ENCODE results near the gene C11orf86.

C11orf86 gene

DNA sequence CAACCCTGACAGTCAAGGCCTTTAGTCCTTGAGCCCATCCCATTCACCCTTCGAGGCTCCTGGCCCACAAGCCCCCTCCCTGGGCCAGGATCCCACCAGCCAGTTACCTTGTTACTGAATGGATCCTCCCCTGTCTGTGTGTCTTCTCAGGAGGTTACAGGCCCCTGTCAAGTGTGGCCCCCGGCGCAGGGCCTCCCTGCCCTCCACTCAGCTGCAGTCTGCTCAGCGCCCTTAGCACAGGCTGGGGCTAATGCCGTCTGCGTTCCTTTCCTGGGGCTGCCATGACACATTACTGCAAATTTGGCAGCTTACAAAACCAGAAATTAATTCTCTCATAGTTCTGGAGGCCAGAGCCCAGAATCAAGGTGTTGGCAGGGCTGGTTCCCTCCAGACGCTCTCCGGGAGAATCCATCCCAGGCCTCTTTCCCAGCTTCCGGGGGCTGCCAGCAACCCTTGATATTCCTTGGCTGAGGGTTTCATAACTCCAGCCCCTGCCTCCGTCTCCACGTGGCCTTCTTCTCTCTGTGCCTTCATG, 38.5 kb downstream of the C11orf86 start:
- H3K4me3 ChIP-seq (replicated peaks in 1 of 2; ENCODE audit: low read depth in 2 of 2, low read length in 2 of 2) = no peak overlapping the region
- TF ChIP-seq, protein P1, sequence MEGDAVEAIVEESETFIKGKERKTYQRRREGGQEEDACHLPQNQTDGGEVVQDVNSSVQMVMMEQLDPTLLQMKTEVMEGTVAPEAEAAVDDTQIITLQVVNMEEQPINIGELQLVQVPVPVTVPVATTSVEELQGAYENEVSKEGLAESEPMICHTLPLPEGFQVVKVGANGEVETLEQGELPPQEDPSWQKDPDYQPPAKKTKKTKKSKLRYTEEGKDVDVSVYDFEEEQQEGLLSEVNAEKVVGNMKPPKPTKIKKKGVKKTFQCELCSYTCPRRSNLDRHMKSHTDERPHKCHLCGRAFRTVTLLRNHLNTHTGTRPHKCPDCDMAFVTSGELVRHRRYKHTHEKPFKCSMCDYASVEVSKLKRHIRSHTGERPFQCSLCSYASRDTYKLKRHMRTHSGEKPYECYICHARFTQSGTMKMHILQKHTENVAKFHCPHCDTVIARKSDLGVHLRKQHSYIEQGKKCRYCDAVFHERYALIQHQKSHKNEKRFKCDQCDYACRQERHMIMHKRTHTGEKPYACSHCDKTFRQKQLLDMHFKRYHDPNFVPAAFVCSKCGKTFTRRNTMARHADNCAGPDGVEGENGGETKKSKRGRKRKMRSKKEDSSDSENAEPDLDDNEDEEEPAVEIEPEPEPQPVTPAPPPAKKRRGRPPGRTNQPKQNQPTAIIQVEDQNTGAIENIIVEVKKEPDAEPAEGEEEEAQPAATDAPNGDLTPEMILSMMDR (IDR thresholded peaks at IDR 0.05; ENCODE audit: low read depth, low read length) = no peak
- no peak for DNase-seq (ENCODE audit: low read depth in 2 of 2)

GRCh38 chr11:67014343-67014742, 39.2 kb downstream of the C11orf86 start:
- DNase-seq (ENCODE audit: low read depth in 2 of 2) = no peak
- TF ChIP-seq, protein P1 (IDR thresholded peaks at IDR 0.05; ENCODE audit: low read depth, low read length) = no peak
- H3K4me3 ChIP-seq (replicated peaks in 1 of 2; ENCODE audit: low read depth in 2 of 2, low read length in 2 of 2) = no peak overlapping the region

DNA sequence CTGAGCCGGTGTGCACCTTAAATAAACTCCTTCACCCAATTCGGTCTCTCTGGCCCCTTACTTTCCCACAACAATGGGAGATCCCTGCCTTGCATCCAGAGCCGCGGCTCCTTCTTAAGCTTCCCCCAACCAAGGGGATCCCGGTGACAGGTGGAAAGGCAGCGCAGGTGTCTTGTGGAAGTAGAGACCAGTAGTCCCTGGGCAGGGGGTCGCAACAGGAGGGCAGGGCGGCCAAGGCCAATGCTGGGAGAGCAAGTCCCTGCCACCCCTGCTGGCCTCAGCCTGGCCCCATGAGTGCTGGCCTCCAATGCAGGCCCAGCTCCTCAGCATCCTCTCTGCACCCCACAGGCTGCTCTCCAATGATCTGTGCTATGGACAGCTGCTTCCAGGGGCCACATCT, 39.9 kb downstream of the C11orf86 start:
- no peak for DNase-seq (ENCODE audit: low read depth in 2 of 2)
- no peak overlapping the region for H3K4me3 ChIP-seq (replicated peaks in 1 of 2; ENCODE audit: low read depth in 2 of 2, low read length in 2 of 2)
- TF ChIP-seq, protein P1 (IDR thresholded peaks at IDR 0.05; ENCODE audit: low read depth, low read length) = no peak

DNA sequence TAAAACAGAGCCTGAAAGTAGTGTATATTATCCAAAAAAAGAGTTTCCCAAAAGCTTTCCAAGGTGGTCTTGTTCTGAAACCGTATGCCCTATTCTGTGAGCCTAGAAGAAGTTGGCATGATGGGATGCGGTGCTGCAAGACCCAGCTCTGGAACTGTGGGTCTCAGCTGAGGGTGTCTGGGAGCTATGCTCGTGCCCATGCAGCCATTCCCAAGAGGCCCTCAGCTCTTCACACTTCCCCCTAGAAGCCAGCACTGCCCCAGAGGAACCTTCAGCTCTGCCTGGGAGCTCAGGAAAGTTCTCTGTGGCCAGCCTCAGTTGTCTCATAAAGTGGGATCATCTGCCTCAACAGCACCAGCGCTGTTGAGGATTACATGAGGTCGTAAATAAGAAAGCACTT, 41.4 kb downstream of the C11orf86 start:
- TF ChIP-seq, protein P1 (IDR thresholded peaks at IDR 0.05; ENCODE audit: low read depth, low read length) = no peak
- no peak overlapping the region for H3K4me3 ChIP-seq (replicated peaks in 1 of 2; ENCODE audit: low read depth in 2 of 2, low read length in 2 of 2)
- DNase-seq (ENCODE audit: low read depth in 2 of 2) = no peak

- no peak overlapping the region for H3K4me3 ChIP-seq (replicated peaks in 1 of 2; ENCODE audit: low read depth in 2 of 2, low read length in 2 of 2)
- DNase-seq (ENCODE audit: low read depth in 2 of 2) = no peak
- TF ChIP-seq, protein P1 (IDR thresholded peaks at IDR 0.05; ENCODE audit: low read depth, low read length) = no peak
These were observed 45.8 kb downstream of the C11orf86 start for GRCh38 chr11:67020949-67021348.

GRCh38 chr11:67022341-67022933, 47.3 kb downstream of the C11orf86 start:
- peak; percentile 60 to 70 for DNase-seq (ENCODE audit: low read depth in 2 of 2)
- peak overlapping the region; percentile 29 to 30 for H3K4me3 ChIP-seq (replicated peaks in 1 of 2; ENCODE audit: low read depth in 2 of 2, low read length in 2 of 2)
- TF ChIP-seq, protein P1 (IDR thresholded peaks at IDR 0.05; ENCODE audit: low read depth, low read length) = no peak
